Inflammatory macrophage treated with lipopolysaccharide for 1 hour (primary cell): Measurements from ENCODE around the gene HMGCS1.
"Not testable (repeated sequence)": the region's sequence is repeated elsewhere in the genome, so short reads cannot be mapped to it uniquely, and the experiment has no call there.

ENCODE experiments used
- DNase-seq, 2 donors: peaks; one replicate each; pipeline ENCODE4 v3.0.0-alpha.2; 2020 to 2022

The HMGCS1 gene

DNA sequence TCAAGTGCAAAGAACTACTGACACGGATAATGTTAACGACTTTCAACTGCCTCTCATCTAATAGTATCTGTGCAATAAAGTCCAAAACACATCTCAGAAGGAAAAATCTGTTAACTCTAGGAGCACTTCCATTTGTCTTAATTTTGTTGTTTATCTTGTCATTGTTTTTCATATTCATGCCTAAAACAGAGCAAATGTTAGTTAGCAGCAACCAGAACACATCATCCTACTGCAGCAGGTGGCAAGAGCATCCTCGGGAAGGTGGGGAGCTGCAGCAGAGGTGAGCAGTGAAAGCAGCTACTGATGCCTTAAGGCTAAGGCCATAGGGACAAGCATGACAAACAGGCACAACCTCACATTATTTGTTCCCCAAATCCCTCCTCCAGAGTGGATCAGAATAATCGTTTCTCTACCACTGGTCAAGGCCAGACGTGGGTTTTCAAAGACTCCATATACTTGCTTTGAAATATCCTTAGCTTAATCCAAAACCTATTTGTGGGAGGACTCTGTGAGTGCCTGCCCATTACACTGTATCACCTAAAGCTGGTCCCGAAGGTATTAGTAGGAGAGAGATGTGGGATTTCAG, 1.0 kb downstream of the HMGCS1 start:
- DNase-seq, result no peak

DNA sequence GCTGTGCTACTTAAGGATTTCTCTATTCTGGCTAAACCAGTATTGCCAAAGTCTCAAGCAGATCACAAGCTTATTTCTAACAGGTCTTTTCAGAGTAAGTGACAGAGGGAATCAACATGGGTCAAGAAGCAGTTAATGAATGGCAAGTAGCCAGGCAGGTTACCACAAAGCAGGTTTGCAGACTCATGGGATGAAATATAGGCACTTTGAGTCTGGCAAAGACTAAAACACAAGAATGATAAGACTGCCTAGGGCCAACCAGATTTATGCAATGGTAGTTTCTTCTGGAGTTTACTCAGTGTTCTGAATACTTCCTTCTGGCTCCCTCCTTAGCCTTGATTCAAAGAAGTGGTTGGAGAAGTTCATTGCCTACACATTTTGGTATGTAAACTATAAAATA, 3.6 kb downstream of the HMGCS1 start:
- DNase-seq, result peak; percentile 23 to 61

DNA sequence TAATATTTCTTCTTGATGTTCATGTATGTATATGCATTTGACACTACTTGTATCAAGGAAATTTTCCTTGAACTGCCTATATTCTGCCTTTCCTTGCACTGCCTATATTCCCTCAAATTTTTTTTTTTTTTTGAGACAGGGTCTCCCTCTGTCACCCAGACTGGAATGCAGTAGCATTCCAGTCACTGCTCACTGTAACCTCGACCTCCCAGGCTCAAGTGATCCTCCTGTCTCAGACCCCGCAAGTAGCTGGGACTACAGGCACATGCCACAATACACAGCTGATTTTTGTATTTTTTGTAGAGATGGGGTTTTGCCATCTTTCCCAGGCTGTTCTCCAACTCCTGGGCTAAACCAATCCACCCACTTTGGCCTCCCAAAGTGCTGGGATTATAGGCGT, 4.1 kb downstream of the HMGCS1 start:
- DNase-seq, result no peak

DNA sequence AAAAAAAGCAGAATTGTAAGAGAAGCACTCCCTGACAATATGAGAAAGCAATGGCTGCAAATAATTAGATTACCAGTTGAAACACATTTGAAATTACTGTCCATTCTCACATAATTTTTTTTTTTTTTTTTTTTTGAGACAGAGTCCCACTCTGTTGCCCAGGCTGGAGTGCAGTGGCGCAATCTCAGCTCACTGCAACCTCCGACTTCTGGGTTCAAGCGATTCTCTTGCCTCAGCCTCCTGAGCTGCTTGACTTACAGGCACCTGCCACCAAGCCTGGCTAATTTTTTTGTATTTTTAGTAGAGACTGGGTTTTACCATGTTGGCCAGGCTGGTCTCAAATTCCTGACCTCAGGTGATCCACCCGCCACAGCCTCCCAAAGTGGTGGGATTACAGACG, 6.3 kb downstream of the HMGCS1 start:
- not testable (repeated sequence) for DNase-seq

DNA sequence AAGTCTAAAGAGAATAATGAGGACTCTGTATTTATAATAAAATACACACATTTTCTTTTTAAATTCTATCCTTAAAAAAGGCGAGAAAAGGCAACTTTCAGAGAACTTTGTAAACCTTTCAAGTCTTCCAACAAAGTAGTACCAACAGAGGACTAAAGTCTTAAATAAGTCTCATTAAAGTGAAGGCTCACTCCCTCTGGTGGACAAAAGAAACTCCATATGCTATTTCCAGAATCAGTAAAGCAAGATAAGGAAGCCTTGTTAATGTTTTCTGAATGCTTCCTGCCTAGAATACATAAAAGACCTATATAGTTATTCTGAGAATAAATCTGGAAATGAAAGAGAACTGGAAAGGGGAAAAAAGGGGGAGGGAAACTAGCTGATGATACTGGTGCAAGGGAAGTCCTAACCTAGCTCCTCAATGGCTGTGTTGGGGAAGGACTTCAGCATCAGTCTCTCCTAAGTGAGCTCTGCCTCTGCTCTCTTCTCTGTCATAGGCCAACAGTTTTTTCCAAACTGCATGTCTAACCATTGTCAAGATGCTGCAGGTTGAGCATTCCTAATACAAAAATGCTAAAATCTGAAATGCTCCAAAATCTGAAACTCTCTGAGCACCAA, 7.2 kb downstream of the HMGCS1 start:
- DNase-seq, result peak; percentile 46 to 80

DNA sequence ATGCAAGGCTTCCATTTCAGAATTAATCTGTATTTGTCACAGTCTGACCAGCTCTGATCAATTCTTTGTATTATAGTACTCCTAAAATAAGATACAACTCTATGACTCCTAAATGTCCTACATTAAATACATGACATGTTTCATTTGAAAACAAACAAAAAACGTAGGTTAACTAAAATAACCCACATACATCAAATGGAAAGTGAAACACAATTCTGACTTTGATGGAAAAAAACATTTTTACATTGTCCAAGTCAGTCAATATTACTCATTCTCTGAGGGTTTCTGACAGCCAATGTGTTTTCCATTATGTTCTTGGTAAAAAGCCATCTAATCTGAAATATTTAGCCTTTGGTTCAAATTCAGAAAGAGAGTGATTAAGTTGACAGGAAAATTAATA, 8.7 kb downstream of the HMGCS1 start:
- peak; percentile 50 to 52 for DNase-seq

DNA sequence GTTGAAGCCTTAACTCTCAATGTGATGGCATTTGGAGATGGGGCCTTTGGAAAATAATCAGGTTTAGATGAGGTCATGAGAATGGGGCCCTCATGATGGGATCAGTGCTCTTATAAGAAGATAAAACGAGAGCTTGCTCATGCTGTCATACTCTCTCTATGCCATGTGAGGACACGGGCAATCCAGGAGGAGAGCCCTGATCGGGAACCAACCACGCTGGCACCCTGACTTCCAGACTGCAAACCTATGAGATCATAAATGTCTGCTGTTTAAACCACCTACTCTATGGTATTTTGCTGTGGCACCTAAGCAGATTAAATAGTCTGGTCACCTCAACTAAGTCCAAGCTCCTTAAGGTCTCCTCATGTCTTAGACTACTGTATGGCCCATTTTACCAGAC, 10.0 kb downstream of the HMGCS1 start:
- peak in 1 of 2 donors; percentile 21 for DNase-seq

DNA sequence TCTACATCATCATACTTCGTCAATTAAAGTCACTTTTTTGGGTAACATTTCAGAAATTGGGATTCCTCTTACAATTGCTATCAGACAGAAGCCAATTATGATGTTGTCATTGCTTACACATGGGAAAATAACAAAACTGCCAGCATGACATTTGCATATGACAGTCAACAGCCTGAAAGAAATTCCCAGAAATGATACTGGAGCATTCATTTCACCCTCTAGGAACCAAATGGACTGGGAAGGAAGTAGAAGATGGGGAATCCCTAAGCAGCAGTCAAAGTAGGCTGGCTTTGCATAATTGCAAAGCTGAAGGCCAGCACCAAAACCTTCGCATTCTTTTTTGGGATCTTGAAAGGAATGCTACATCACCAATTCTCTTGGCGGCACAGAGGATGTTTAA, 10.7 kb downstream of the HMGCS1 start:
- DNase-seq, result peak; percentile 75 to 81

DNA sequence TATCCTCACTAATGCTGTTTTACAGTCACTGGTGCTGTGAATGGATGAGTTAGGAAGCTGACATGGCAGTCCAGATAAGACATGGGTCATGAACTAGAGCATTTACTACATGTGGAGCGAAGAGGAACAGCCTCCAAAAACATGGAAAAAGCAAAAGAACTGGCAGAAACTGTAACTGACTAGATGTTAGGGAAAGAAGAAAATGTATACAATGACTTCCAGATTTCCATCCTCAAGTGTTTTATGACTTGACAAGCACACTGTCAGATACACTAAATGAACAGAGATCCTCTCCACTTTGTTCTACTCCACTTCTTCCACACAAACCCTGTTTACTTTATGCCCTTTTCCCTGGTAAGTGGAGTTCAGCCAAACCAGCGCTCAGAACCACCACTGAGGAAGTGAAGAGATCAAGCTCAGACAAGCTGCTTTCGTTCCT, 11.5 kb downstream of the HMGCS1 start:
- DNase-seq, result no peak

DNA sequence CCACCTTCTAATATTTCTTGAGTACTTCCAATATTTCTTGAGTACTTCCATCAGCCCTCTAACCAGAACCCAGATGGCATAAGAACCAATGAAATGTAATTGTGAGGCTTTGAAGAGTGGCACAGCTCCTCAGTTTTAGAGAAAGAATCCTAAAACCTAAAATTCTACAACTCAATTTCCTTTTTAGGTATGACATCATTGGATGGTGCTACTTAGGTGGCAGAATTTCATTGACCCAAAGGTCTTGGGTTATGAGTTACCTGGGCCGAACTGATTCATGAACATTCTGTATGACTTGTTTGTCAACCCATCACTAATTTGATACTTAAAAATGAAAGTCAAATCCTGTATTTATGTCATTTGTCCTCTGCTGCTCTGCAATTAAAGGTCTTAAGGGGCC, 13.1 kb downstream of the HMGCS1 start:
- no peak for DNase-seq

DNA sequence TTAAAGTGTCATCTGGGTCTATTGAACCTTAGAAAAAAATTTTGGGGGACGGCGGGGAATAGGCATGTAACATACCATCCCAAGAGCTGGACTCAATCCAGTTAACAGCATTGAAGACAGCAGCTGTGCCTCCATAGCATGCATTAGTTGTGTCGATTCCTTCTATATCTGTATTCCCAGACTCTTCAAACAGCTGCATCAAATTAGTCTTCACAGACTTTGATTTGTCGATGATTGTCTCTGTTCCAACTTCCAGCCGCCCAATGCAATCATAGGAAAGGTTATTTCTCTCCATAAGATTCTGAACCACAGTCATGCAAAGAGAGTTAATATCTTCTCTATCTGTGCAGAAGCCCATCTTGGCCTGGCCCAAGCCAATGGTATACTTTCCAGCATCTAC, 14.8 kb downstream of the HMGCS1 start:
- no peak for DNase-seq

DNA sequence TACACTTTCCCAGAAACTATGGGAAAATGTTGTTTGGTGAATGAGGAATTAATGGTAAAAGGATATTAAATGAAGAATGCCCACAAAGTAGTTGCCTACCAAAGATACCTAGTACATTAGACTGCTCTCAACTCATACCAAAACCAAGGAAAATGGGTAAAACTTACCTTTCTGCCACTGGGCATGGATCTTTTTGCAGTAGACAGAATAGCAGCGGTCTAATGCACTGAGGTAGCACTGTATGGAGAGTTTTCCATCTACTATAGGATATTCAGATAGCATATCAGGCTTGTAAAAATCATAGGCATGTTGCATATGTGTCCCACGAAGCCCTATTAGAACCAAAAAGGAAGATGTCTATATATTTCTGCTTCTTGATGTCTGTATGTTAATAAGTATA, 16.4 kb downstream of the HMGCS1 start:
- no peak for DNase-seq

DNA sequence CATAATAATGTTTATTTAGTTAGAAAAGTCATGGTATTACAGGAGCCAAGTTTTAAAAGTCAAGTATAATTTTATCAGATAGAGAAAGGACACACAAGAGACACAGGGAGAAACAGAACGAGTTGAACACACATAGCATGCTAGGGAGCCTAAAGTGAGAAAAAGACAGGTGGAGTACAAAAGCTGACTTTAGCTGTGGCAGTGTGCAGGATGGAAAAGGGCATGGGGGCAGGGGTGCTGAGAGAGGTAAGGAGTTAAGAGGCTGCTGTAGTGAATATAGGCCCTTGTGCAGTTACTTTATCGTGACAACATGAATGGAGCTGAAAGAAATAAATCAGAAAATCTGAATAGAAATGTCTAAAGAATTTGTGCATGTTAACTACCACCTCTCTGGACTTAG, 18.0 kb downstream of the HMGCS1 start:
- no peak for DNase-seq

DNA sequence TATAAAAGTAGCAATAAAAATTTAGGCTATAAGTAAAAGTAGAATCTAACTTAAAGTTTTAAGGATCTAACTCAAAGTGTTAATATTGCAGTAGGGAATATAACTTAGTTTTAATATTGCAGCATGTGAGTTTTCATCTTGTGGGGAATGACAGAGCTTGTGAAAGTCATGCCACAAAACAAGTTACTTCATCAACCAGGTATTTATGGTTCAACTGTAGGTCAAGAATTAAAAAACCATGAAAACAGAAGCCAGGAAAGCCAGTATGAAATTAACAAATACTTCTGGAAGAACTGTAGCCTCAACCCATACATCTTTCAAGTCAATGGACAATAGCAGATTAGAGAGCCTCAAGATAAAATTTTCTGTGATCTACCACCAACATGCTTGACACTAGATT, 19.0 kb downstream of the HMGCS1 start:
- DNase-seq, result no peak

DNA sequence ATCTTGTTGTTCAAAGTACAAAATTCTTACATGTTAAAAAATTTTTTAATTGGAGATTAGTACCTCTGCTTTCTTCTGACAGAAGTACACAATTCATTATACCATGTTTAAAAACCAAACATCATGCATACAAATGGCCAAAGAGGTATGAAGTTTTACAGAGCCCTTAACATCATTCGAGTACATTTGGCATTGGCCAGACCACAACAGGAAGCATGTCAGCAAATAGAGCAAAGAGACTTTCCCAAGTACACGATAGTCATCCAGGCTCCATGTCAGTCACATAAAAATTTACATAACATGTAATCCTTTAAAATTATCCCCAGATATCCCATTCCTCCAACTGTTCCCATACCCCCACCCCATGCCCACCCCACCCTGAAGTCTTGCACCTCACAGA, 22.5 kb downstream of the HMGCS1 start:
- DNase-seq, result no peak

DNA sequence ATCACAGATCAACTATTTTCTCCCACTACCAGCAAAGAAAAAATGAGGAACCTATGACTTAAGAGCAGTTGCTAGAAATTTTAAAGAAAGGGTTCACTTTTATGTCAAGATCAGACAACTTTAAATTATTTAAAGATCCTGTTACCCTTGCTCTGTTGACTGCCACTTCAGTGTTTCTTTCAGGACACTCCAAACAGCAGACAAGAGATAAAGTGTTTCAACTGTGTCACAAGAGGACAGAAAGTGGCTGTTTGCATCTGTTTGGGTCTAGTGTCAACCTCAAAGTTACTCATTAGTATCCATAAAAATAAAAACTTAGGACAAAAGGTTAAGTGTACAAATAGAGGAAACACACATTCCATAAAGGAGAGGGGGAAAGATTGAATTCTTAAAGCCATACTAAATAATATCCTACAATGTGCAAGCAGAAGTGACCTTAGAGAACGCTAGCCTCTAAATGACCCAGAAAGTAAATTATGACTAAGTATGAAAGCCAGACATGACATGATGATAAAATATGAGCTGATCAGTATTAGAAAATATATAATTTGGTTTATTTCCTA, 24.9 kb downstream of the HMGCS1 start:
- DNase-seq, result no peak

DNA sequence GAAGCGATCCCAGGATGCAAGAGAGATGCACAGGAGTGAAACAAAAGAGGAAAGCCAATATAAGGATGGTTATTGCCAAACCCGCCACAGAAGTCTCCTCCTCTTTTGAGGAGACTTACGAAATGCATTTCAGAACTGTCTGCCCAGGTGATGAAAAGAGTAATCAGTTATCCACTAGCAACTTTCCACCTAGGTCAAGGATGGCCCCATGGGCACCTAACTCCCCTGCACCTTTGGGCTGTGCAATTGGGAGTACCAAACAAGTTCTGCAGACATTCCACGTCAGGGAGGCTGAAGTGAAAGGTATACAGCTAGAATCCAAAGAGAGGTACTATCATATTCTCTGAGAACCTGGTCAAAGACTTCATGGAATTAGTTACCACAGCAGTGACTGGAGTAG, 25.7 kb downstream of the HMGCS1 start:
- no peak for DNase-seq

DNA sequence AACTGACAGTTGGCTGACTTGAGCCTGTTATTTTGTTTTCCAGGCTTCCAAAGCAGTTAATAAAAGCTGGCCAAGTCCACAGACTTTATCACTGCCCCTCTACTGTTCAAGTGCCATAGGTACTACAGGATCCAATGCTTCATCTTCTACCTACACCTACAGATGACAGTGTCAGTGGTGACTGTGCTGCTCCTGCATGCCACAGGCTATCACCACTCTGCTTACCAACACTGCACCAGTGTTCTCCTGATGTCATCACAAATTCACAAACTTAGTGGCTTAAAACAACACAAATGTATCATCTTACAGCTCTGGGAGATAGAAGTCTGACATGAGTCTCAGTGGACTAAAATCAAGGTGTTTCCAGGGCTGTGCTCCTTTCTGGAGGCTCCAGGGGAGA, 26.6 kb downstream of the HMGCS1 start:
- DNase-seq, result no peak

DNA sequence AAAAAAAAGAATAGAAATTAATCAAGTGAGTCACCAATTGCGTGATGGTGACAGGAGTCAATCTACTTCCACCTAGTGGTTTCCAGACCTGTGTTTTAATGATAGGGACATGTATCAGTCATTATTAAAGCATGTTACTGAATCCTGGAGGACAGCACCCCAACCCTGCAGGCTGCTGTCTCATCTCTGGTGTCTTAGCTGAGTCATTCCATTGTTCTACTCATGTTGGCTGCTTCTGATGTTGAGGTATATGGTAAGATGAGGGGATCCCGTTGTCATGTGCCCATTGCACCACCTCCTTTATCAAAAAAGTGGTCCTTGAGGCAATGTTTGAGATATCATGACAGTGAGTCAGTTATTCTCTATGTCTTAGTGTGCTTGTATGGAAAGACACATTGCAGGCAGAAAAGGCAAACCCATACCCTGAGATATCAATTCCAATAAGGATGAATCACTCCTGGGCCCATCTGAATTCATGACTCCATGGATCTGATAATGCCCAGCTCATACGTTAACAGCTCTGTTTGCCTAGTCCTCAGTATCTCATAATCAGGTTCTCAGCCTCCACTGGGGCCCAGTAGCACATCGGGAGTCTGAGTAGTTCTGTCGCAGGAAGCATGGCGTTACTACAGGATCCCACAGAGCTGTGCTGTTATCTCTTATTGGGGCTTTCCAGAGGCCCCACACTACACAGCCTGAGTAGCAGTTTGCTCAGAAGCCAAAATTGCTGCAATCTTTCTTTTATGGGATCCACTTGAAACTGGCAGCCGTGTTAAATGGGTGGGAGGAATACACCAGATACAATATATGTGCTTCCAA, 31.2 kb downstream of the HMGCS1 start:
- no peak for DNase-seq

DNA sequence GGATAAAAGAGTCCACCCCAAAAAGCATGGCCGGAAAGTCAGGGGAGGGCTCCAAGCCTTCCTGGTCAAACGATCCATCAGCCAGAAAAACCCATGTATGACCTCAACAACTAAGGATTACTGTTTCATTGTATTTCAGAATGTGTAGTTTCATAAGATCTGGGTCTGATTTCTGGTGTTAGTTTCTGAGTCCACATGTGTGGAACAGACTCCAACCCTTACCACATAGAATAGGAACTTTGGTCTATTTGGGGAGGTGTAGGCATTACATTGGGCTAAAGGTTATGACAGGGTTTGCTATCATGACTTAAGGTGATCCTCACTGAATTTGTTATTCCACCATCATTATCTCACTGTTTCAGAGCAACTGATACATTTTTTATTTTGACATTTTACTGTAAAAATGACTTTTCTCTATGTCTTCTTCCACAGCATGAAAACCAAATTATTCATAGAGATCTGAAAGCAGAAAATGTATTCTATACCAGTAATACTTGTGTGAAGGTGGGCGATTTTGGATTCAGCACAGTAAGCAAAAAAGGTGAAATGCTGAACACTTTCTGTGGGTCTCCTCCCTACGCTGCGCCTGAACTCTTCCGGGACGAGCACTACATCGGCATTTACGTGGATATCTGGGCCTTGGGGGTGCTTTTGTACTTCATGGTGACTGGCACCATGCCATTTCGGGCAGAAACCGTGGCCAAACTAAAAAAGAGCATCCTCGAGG, 33.5 kb downstream of the HMGCS1 start:
- DNase-seq, result no peak

DNA sequence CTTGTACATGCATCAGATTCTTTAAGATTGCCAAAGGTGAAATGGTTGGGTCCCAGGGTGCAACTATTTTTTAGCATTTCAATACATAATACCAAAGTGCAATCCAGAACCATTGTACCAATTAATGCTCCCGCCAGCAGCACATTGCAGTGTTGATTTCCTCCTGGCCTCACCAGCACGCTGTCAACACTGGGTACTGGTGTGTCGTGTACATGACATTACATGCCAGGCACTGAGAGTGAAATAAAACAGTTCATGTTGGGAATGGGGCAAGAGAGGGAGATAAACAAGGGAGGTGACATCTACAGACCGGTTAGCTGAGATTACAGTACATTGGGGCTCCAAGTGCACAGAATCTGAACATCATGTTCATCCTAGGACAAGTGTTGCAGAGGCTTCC, 37.8 kb downstream of the HMGCS1 start:
- DNase-seq, result no peak

DNA sequence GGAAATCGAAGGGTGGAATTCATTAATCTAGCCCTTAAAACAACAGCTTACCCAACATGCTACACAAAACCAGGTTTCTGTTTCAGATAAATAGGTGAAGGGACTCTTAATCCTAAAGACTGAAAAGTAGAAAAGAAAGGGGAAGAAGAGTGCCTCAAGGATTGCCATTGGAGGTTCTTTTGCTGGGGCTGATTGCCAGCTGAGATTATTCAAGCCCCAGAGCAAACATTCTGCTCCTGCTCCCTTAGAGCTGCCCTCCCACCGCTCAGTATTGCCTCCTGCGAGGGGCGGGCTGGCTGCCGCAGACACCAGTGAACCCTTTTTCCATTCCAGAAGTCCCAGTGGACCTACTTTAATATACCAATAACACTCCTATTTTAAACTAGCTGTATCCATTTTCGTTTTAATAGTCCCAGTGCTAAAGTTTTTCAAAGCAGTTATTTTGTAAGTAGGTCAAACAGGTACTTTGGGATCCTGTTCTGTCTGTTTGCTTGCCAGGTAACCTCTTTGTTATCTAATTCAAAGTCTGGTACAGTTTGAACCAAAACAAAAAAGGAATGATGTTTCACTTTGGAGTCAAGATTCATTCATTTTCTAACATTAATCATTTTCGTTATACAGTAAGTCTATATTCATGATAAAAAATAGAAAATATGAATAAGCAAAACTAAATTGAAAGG, 38.6 kb downstream of the HMGCS1 start:
- DNase-seq, result no peak

DNA sequence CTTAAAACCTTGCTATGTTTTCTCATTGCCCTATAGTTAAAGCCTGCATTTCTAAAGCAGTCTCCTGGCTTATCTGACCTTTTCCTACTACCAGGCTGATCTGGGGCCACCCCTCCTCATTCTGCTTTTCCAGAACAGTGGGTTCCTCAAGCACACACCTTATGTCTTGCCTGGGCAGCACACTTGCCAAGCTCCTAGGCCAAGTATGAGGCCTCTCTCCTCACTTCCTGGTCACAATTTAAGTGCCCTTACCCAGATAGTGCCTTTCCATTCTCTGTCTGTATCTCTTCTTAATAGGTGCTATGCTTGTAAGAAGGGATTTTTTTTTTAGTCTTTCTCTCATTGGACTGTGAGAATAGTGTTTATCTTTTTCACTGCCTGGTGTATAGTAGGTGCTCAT, 39.7 kb downstream of the HMGCS1 start:
- DNase-seq, result no peak
